GDM1 (cell line): ENCODE measurements around the gene CMYA5.
"Not testable (repeated sequence)": the region's sequence is repeated elsewhere in the genome, so short reads cannot be mapped to it uniquely, and the experiment has no call there.

ENCODE experiments used
- DNase-seq: peaks from one replicate; lab custom pipeline; 2025; lab: John Stamatoyannopoulos, UW

Gene CMYA5

DNA sequence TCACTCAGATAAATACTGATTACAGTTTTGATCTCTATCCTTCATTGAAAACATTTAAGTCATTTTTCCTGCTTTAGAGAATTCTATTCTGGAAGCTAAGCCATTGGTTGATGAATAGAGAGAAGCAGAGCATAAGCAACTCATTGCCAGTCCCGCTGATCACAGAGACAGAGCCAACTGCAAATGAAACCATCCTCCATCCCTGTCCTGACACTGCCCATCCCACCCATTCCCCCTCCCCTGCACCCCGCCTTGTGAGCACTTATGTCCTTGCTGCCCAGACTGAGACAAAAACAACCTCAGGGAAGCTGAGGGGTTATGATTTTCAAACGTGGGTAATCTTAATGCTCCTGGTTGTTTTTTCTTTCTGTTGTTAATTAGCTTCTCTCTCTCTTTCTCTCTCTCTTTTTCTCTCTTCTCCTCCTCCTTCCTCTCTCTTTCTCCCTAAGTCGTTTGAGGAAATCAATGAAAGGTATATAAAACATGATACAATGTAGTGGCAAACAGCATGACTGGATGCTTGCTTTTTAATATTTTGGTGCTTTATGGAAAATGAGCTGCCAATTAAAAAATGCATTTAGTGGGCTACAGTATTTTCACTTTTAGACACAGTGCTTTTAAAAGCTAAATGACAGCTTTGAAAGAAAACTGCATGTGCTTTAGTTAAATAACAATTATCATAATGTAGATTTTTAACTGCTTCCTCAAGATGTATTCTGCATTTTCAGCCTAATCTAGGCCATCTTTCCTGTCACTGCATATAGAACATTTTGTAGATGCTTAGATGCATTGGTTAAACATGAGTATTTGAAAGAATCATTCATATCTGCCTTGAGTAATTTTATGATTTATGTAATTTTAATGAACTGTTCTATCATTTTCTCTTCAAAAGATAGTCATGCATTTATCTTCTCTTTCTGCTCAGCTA is 57.3 kb downstream of the CMYA5 start:
- DNase-seq = no peak

DNA sequence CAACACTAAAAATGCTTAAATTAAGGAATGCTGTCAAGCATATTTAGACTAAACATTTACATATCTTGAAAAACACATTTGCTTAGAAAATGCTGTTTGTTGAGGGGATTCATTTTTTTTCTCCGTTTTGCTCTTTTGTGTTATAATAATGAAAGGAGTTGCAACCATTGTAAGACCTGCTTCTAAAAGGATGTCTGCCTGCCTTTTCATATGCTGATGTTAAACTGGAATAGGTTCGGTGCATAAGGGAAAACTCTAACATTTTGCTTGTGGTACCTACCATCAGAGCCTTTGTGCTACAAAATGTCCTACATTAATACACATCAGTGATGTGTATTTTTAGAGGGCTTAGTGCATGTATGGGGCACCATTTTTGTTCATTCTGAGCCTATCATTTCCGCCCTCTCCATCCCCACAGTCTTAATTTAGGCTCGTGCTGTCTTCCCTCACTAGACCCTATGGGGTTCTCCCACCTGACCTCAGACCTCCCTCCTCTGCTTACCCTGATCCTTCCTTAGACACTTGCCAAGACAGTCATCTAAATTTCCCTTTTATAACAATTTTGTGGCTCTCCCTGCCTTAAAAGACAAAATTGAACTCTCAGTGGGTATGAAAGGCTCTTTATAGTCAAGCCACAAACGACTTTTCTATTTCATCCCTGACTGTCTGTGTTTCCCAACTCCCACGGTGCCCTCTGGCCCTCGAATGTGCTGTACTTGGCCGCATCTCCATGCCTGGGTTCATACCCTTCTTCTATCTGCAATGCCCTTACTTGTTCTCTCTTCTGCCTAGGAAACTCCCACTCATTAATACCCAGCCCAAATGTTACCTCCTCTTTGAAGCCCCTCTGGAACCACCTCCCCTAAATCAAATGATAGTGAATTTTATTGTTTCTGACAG is 61.2 kb downstream of the CMYA5 start:
- no peak for DNase-seq

DNA sequence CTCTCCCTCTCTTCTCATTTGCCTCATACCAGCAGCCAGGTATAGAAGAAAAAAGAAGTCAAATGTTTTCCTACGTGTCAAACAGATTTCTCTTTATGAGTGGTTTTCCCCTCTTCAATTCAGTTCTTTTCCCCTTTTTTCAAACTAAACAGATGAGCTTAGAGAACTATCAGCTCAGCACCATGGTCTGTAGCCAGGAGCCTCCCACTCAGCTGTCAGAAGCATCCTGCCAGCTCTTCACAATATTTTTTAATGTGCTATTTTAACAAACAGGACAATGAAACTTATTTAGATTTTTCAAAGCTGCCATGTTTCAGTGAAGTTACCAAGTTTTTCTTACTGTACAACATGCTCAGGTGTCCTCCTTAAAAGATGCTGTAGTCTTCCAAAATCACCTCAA is 63.5 kb downstream of the CMYA5 start:
- no peak for DNase-seq

DNA sequence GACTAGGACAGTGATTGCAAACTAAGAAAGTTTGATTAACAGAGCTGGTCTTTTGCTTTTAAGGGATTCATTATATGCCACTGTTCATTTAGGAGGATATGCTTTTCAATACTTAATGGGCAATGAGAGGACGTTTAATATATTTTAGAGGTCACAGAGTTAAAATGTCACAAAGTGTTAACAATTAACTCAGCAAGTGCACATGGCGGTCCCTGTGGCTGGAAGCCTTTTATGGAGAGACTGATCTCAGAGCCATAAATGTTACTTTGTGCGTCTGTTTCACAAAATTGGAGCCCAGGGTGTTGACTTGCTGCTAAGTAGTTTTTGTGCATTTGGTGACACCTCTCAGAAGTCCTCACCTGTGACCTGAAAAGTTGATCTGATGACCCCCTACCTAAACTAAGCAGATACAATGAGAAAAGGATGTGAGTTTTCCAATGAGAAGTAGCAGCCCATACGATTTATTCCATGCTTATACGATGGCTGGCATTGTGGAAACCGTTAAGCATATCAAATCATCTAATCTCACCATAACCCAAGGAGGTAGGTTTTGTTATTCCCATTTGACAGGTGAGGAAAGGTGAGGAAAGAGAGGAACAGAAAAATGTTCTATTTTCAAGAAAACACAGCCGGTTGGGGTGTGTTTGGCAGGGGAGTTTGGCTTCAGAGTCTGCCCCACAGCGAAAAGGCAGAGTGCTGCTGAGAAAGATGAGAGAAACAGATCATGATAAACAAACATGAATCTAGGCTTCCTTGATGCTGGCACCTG is 64.4 kb downstream of the CMYA5 start:
- no peak for DNase-seq

DNA sequence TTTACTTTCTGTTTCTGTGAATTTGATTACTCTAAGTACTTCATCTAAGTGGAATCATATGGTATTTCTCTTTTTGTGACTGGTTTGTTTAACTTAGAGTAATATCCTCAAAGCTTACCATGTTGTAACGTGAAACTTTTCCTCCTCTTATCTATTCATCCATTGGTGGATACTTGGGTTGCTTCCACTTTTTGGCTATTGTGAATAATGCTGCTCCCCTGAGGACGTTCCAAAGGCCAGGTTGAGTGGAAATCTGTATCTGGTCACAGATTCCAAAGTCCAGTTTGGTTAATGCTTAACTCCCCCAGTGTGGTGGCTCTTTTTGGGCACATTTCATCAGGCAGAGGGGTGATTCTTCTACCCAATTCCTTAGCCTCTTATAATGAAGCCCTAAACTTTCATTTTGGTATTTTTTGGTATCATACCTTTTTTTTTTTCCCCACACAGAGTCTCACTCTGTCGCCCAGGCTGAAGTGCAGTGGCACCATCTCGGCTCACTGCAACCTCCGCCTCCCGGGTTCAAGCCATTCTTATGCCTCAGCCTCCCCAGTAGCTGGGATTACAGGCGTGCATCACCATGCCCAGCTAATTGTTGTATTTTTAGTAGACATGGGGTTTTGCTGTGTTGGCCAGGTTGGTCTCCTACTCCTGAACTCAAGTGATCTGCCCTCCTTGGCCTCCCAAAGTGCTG is 65.4 kb downstream of the CMYA5 start:
- DNase-seq = no peak

DNA sequence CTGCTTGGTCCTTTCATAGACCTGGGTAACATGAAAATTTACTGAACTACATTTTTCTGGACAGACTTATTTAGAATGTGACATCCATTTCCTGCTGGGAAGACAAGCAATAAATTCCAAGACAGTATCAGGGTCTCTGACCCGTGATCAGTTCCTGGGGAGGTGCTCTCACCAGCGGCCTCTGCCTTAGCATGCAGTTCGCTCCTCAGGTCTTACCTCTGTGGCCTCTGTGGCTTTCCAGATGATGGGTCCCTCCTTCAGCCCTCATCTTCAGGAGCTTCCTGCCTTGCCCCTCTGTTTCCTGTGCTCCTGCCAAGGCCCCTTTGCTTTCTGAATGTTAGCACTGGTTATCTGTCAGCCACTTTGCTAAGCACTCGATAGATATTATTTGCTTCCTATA is 66.4 kb downstream of the CMYA5 start:
- peak; percentile 53 for DNase-seq

DNA sequence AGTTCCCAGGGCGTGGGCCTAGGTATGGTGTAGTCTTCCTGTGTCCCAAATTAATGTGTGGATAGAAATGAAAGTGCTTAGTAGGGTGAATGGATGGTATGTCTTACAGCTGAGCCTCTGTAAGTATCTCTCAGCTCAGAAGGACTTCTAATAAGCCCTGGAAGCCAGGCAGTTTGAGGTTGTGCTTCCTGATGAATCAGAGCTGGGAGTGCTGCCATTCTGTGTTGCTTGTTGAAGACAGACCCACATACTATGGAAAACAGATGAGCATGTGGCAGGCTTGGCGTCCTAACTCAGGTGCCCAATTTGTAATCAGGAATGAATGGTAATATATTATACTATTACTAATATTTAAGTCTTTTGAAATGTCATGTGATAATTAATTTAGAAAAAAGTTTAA is 69.8 kb downstream of the CMYA5 start:
- no peak for DNase-seq

DNA sequence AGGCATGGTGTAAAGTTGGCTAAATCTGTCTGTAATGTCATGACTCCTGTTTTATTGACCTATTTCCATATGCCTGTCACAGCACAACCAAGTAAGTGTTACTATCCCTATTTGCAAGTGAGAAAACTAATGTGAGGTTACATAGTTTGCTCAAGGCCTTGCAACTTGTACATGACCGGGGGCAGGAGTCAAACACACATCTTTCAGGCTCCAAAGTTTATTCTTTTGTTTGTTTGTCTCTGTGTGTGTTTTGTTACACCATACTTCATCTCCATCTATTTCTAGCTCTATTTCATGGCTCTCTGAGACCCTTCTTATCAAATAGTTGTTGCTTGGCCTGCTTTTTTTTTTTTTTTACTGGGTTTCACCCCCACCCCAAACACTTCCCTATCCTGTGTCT is 70.2 kb downstream of the CMYA5 start:
- DNase-seq = no peak

DNA sequence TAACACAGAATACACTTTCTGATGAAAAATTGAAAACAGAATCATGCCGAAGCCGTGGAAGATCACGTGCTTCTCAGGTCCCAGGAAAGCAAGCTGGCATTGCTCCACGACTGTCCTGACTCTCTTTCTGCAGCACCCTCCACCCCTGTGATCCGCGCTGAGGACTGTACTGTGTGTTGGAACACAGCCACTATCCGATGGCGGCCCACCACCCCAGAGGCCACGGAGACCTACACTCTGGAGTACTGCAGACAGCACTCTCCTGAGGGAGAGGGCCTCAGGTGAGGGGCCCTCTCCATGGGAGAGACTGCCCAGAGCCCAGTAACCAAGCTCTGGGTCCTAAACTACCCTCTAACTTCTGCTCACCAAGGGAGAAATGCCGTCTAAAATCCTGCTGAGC is 73.3 kb downstream of the CMYA5 start:
- no peak for DNase-seq

DNA sequence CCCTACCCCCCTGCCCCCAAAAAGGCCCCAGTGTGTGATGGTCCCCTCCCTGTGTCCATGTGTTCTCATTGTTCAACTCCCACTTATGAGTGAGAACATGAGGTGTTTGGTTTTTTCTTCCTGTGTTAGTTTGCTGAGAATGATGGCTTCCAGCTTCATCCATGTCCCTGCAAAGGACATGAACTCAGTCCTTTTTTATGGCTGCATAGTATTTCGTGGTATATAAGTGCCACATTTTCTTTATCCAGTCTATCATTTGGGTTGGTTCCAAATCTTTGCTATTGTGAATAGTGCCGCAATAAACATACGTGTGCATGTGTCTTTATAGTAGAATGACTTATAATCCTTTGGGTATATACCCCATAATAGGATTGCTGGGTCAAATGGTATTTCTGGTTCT is 74.5 kb downstream of the CMYA5 start:
- not testable (repeated sequence) for DNase-seq

DNA sequence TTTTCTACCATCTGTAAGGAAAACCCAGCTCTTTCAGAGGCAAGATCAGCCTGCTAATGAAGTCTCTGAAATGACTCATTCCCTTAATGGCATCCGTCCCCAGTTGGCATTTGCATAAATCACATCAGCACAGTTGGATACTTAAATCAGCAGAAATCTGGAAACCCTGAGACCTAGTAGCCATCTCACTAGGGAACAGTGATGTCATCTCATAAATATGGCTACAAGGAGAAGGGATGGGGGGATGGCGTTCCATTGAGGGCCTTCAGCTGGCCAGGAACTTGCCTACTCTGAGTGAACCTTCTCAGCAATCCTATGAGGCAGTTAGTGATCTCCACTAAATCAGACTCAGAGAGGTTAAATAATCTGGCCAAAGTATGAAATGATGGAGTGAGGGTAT is 81.8 kb downstream of the CMYA5 start:
- no peak for DNase-seq

DNA sequence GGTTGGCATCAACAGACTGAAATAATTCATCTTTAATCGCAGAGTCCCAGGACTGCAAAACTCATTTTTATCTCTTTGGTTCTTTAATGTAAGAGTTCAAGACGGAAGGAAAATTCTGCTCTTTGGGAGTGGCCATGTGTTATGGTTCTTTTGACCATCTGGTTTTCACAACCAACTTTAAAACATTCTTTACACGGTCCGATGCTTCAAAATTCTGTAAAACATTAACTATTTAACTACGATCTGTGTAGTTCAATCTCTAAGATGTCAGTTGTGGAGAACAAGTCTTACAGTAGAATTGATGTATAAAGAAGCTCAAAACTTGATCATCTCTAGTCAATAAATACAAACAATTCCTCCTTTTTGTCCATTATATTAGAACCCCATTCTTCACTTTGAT is 83.0 kb downstream of the CMYA5 start:
- no peak for DNase-seq

DNA sequence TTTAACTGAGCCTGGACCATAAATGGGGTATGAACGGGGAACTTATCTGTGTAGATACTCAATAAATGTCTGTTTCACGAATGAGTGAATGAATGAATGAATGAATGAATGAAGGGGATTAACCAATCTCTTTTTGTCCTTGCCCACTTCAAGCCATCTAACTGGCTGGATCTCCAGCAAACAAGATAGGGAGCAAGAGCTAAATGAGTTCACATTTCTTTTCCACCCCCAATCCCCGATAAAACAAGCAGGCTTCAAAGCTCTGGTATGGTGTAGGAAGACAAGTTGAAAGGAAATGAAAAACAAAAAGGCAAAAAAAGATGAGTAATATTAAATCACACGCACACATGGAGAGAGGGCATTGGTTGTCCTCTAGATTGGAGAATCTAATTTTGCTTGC is 84.0 kb downstream of the CMYA5 start:
- no peak for DNase-seq

DNA sequence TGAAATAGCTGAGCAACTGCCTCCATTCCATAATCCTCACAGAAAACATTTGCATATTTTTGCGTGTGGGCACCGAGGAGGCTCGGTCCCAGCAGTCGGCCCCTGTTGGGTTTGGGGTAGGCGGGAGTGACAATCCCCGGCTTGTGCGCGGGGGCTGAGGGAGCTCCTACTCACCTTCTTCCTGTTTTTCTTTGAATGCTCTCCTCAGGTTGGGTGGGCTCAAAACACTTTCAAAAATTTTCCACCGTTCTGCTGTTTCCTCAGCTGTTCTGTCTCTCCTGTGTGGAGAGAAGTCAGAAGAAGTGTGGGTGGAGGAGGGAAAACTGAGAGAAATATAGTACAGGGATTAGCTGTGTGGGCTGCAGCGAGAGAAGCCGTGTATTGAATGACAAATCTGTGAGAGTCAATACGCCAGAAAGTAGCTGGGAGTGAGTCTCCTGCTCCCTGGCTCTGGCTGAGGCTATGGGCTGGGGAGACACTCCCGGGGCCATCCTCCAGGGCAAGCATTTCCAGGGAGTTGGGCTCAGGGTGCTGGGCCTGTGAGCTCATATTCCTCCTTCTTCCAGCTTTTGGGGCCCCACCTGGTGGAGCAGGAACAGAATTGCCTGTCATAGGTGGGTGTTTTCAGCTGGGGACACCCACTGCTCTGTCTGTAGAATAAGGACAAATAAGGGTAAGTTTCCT is 84.7 kb downstream of the CMYA5 start:
- no peak for DNase-seq

DNA sequence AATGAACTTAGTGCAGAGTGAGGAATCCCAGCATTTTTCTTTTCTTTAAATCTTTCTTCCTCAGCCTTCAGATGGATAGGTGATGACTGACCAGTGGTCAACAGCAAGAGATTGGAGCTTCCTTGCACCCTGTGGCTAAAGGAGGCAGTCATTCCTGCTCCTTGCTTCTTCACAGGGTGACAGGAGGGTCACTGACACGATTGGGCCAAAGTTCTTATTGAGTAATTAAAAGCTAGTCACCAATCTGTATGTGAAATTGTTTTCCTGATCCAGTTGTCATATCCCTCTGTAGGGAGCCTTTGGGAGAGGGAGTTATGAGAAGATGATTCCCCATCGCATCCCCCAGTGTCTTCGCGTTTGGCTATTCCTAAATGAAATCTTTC is 85.2 kb downstream of the CMYA5 start:
- DNase-seq = no peak

DNA sequence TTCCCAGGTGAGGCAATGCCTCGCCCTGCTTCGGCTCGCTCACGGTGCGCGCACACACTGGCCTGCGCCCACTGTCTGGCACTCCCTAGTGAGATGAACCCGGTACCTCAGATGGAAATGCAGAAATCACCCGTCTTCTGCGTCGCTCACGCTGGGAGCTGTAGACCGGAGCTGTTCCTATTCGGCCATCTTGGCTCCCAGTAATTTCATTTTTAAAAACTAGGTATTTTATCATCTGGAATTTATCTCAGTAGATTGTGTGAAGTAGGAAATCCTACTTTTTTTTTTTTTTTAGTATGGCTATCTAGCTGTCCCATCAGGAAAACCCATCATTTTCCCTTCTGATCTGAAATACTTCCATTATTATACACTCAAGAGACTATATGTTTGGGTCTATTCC is 95.1 kb downstream of the CMYA5 start:
- not testable (repeated sequence) for DNase-seq

DNA sequence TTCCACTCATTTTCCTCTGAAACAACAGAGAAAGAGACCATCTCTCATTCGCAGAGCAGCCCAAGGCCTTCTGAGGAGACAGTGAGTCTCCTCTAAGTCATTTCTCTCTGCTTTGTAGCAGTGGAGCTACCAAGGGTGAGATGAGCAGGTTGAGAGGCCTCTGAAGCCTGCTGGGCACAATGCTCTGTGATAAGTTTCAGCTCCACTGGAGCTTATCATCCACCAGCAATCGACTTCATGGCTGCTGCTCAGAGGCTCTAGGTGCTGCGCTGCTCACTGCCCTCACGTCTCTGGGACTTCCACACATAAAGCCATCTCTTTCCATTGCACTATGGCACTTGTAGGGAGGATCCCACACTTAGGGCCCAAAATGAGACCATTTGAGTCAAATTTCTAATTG is 96.3 kb downstream of the CMYA5 start:
- no peak for DNase-seq

DNA sequence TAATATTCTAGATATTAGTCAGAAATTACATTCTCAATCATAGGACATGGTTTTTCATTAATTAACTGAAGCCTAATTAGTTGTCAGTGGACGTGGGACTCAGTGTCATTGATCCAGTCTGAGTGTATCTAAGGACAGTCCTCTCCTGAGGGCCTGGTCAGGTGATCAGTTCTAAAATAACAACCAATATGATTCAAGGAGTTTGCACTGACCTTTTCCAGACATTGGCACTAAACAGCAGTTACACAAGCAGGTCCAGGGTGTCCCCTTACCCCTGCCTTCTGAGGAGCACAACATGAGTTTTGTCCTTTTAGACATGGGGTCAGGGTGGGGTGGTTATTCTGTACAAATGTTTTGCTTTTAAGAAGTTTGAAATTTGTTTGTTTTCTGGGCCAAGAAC is 97.8 kb downstream of the CMYA5 start:
- no peak for DNase-seq

DNA sequence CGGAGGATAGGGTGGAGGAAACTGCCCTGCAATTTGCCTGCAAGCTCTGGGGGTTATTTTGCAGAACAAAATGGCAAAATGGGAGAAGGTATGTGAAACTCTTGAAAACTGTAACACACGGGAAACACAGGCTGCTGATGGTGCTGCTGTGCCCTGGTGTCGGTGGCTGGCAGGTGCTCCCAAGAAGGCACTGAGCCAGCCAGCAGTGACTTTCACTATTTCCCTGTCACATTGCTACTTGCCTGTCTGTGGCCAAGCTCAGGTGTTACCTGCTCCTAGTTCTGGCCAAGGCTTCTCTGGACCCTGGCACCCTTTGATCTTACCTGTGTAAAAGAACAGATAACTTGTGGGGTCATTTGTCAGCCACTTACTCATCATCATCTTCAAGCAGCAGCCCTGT is 102.2 kb downstream of the CMYA5 start:
- DNase-seq = no peak

DNA sequence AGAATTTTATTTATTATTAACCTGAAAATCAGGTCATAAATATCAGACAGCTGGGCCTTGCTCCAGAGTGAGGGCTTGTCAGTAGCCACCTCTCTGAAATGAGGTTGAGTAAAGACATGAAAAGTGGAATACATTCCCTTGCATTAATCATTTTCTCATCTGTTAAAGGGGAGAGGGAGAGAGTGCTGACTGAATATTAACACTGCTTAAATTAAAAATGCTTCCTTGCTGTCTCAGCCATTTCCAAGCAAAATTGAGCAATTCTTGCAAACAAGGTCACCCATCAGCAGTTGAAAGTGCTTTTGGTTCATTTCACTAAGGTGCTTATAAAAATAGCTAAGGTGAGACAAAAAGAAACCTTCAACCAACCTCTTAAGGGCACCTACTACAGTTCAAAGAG is 102.8 kb downstream of the CMYA5 start:
- no peak for DNase-seq

DNA sequence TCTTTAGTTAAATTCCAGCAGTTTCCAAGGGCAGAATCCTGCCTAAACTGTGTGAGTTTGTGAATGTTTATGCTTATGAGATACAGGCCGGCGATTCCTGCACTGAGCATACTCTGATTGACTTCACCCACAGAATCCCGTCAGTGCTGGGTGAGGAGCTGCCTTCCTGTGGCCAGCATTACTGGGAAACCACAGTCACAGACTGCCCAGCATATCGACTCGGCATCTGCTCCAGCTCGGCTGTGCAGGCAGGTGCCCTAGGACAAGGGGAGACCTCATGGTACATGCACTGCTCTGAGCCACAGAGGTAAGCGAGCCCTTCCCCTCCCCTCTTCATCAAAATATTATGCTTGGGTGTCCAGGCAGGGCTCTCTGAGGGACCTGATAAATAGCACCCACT is 103.7 kb downstream of the CMYA5 start:
- DNase-seq = no peak
